ENCODE results near the gene GRID2. TPM values are rescaled to one million over a fixed set of nuclear protein-coding genes. Genes with fewer than 3 reads are reported as not detected.
"Not testable (repeated sequence)": the region's sequence is repeated elsewhere in the genome, so short reads cannot be mapped to it uniquely, and the experiment has no call there.

Gene GRID2
- total and polyA plus RNA-seq, 12 donors = 0.55 to 4.0 (median 2.0) TPM

- H3K27me3 ChIP-seq = no peaks in the 10 kb centered on the region
- H3K36me3 ChIP-seq (replicated peaks in 1 of 2) = no peaks in the 10 kb centered on the region
- intact Hi-C loops (cut with DNase I) = no loop called here
- H3K27ac ChIP-seq = no peak overlapping the region
- TF ChIP-seq CTCF (IDR thresholded peaks at IDR 0.05) (no peak), POLR2A (IDR thresholded peaks at IDR 0.05) (no peak)
- no peaks in the 10 kb centered on the region for H3K9me3 ChIP-seq (replicated peaks in 1 of 3)
- H3K4me1 ChIP-seq (replicated peaks in 1 of 2) = no peaks in the 10 kb centered on the region
- DNase-seq = no peak
- no peak overlapping the region for H3K4me3 ChIP-seq
Measured at GRCh38 chr4:93285346-93285745, 981.6 kb downstream of the GRID2 start.

GRCh38 chr4:93289241-93289640 lies 985.5 kb downstream of the GRID2 start:
- Histone ChIP-seq H3K27me3 (no peaks in the 10 kb centered on the region), H3K4me1 (replicated peaks in 1 of 2) (no peaks in the 10 kb centered on the region), H3K4me3 (no peak overlapping the region), H3K27ac (no peak overlapping the region), H3K9me3 (replicated peaks in 1 of 3) (no peaks in the 10 kb centered on the region), H3K36me3 (replicated peaks in 1 of 2) (no peaks in the 10 kb centered on the region)
- TF ChIP-seq CTCF (IDR thresholded peaks at IDR 0.05) = no peak
- 93 to 98% (median 96%) methylated on average over 2 of the region's 2 CpGs for WGBS, 4 donors
- intact Hi-C loops (cut with DNase I) = no loop called here
- DNase-seq = no peak

DNA sequence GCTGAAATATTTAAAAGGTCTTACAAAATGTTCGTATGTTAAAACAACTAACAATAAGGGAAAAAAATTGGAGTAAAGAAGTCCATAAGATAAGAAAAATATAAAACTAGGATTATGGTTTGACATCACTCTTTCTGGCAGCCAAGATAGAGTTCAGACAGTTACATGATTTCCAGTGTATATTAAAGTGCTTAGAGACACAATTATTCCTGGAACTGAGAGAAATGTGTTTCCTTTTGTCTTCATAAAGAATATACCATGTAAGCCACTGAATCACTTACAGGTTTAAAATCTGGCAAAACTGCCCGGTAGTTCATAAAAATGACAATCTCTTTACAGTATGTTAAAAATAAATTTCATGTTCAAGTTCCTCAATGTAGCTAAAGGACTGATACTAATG lies 986.1 kb downstream of the GRID2 start:
- intact Hi-C loops (cut with DNase I) = no loop called here
- Histone ChIP-seq H3K27ac (no peak overlapping the region), H3K36me3 (replicated peaks in 1 of 2) (no peaks in the 10 kb centered on the region), H3K27me3 (no peaks in the 10 kb centered on the region), H3K4me1 (replicated peaks in 1 of 2) (no peaks in the 10 kb centered on the region), H3K9me3 (replicated peaks in 1 of 3) (no peaks in the 10 kb centered on the region), H3K4me3 (no peak overlapping the region)
- 51 to 68% (median 54%) methylated on average over 2 of the region's 2 CpGs for WGBS, 4 donors
- no peak for TF ChIP-seq POLR2A (IDR thresholded peaks at IDR 0.05)
- TF ChIP-seq CTCF (IDR thresholded peaks at IDR 0.05) = no peak
- no peak for DNase-seq

DNA sequence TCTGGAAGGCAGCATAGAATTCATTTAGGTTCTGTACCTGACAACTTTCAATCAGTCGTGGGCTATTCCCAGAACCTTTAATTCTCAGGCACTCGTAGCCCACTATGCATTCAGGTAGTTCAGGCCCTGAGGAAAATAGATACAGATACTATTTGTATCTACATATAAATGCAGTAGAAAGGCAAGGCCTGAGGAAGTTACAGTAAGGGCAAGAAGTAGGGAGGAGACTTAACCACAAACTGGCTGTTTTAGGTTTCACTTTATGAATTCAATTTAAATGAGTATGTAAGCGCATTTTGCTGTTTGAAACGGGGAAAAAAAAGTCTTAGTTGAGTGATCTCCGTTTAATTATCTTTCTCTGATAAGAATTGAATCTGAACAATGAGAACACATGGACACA lies 995.4 kb downstream of the GRID2 start:
- Histone ChIP-seq H3K27ac (no peak overlapping the region), H3K4me3 (no peak overlapping the region), H3K36me3 (replicated peaks in 1 of 2) (no peaks in the 10 kb centered on the region), H3K27me3 (no peaks in the 10 kb centered on the region), H3K9me3 (replicated peaks in 1 of 3) (no peaks in the 10 kb centered on the region), H3K4me1 (replicated peaks in 1 of 2) (no peaks in the 10 kb centered on the region)
- 40 to 68% (median 63%) methylated on average over 5 of the region's 5 CpGs for WGBS, 4 donors
- intact Hi-C loops (cut with DNase I) = no loop called here
- TF ChIP-seq CTCF (IDR thresholded peaks at IDR 0.05) (no peak), POLR2A (IDR thresholded peaks at IDR 0.05) (no peak)
- no peak for DNase-seq

- H3K9me3 ChIP-seq (replicated peaks in 1 of 3); DNase-seq; H3K27me3 ChIP-seq; H3K36me3 ChIP-seq (replicated peaks in 1 of 2); intact Hi-C loops (cut with DNase I); H3K4me3 ChIP-seq; H3K4me1 ChIP-seq (replicated peaks in 1 of 2); H3K27ac ChIP-seq: not testable (repeated sequence)
- WGBS, 4 donors = 84 to 88% (median 86%) methylated on average over 6 of the region's 6 CpGs
Measured at GRCh38 chr4:93300780-93301555, 997.2 kb downstream of the GRID2 start.
